Stomach (tissue), 9 donors: ENCODE results near the gene ACSBG1. TPM values are rescaled to one million over a fixed set of nuclear protein-coding genes. Genes with fewer than 3 reads are reported as not detected.

Experiments
- DNase-seq, 2 donors: peaks; one replicate each; pipeline versions ENCODE4 v3.0.0 to v3.0.0-alpha.2; 2013 to 2019
- H3K27ac ChIP-seq, 5 donors: fragments of 200-600 bp in 4 of 5; sonication (generic) in 4 of 5; one replicate each; pipeline ENCODE4 v1.5.1; 2013 to 2019; ENCODE audit warnings: mild to moderate bottlenecking in 1 of 5, moderate library complexity in 1 of 5
- H3K27me3 ChIP-seq, 3 donors: fragments of 200-600 bp; sonication (generic); one replicate each; pipeline ENCODE4 v1.5.1; 2017 to 2019; ENCODE audit warnings: mixed run types in 1 of 3
- H3K36me3 ChIP-seq, 4 donors: fragments of 200-600 bp; sonication (generic); 1 replicate in 3 of 4; 2 replicates in 1 of 4; pipeline ENCODE4 v1.5.1; 2016 to 2019
- H3K4me1 ChIP-seq, 4 donors: fragments of 200-600 bp; sonication (generic); one replicate each; pipeline ENCODE4 v1.5.1; 2016 to 2019
- H3K4me3 ChIP-seq, 4 donors: fragments of 200-600 bp; sonication (generic) in 3 of 4; one replicate each; pipeline ENCODE4 v1.5.1; 2016 to 2019; ENCODE audit warnings: mild to moderate bottlenecking in 1 of 4
- H3K9me3 ChIP-seq, 4 donors: fragments of 200-600 bp; sonication (generic); one replicate each; pipeline ENCODE4 v1.5.1; 2016 to 2019
- CTCF ChIP-seq, 7 experiments: fragments of 450-650 bp in 4 of 7; fragments of 200-600 bp in 3 of 7; sonication (generic) in 3 of 7; IDR thresholded peaks; one replicate each; pipeline ENCODE4 v1.5.1; 2016 to 2019; ENCODE audit warnings: antibody characterized with exemption in 7 of 7, control low read depth in 2 of 7, mild to moderate bottlenecking in 1 of 7
- EP300 ChIP-seq: sonication (generic); formaldehyde crosslinking; IDR thresholded peaks from one replicate; pipeline ENCODE4 v1.6.1; 2017; ENCODE audit warnings: antibody characterized with exemption
- POLR2A ChIP-seq, 4 donors: fragments of 450-650 bp; IDR thresholded peaks; one replicate each; pipeline ENCODE4 v1.6.1; 2016; ENCODE audit warnings: antibody characterized with exemption in 4 of 4, control low read depth in 2 of 4, mild to moderate bottlenecking in 1 of 4, moderate library complexity in 1 of 4
- POLR2AphosphoS5 ChIP-seq, 3 donors: sonication (generic); formaldehyde crosslinking; IDR thresholded peaks; one replicate each; pipeline ENCODE4 v1.6.1; 2016; ENCODE audit warnings: antibody characterized with exemption in 3 of 3
- WGBS, 5 donors: extraction: QIAGEN DNeasy Blood & Tissue Kit in 3 of 5; methylation state at CpG; one replicate each; pipeline versions ENCODE4 v1.1.5 to v1.1.7; 2013 to 2018; 5-methylcytosine and 5-hydroxymethylcytosine counted together
- intact Hi-C: fragments of 100-400 bp; cut with DNase I; formaldehyde crosslinking; loops from one replicate; pipeline ENCODE4 v1.15.1; 2023; ENCODE audit warnings: low total_unique reads
- polyA plus RNA-seq, 3 donors: library from polyadenylated mRNA; stranded (reverse); fragments of 200-250 nt; gene quantifications; one replicate each; pipeline ENCODE4 v1.2.3, GENCODE V29; 2013
- total RNA-seq, 5 donors: library from RNA; depleted of rRNA; stranded (reverse); fragments of >200 nt; gene quantifications; one replicate each; pipeline versions ENCODE4 v1.1.0 to v1.2.3, GENCODE V29; 2014 to 2016
- donor health status: healthy with polysubstance abuse.
- donor health status: Bipolar disorder and iron deficiency.
- donor health status: healthy.

The ACSBG1 gene
- total and polyA plus RNA-seq, 8 donors = under 0.01 to 1.5 (median 0.15) TPM; not detected in 3

GRCh38 chr15:78201281-78202190 is 32.8 kb downstream of the ACSBG1 start:
- 75 to 85% (median 84%) methylated on average over 9 to 10 of the region's 10 CpGs for WGBS, 5 donors
- intact Hi-C loops = no loop called here

GRCh38 chr15:78200276-78200930 is 34.0 kb downstream of the ACSBG1 start:
- peaks cover 0 to 7% (median 0%) of the 10 kb centered on the region in 4 donors for H3K4me1 ChIP-seq
- H3K27me3 ChIP-seq = peaks cover 0 to 6% (median 0%) of the 10 kb centered on the region in 3 donors
- TF ChIP-seq POLR2AphosphoS5 (IDR thresholded peaks at IDR 0.05) (no peak), POLR2A (IDR thresholded peaks at IDR 0.05) (no peak), EP300 (no peak), CTCF (IDR thresholded peaks at IDR 0.05) (no peak)
- H3K4me3 ChIP-seq = no peak overlapping the region
- WGBS, 5 donors = 89 to 96% (median 94%) methylated on average over 10 of the region's 10 CpGs
- DNase-seq = peak in 1 of 2 donors; percentile 19
- H3K36me3 ChIP-seq = no peaks in the 10 kb centered on the region
- H3K9me3 ChIP-seq = no peaks in the 10 kb centered on the region
- intact Hi-C loops = no loop called here
- H3K27ac ChIP-seq = no peak overlapping the region

More at GRCh38 chr15:78201281-78202190, 32.8 kb downstream of the ACSBG1 start:
- TF ChIP-seq POLR2A (IDR thresholded peaks at IDR 0.05) (no peak), EP300 (no peak), CTCF (IDR thresholded peaks at IDR 0.05) (no peak), POLR2AphosphoS5 (IDR thresholded peaks at IDR 0.05) (no peak)
- DNase-seq = peak in 1 of 2 donors; percentile 17
- Histone ChIP-seq H3K27me3 (no peaks in the 10 kb centered on the region), H3K27ac (no peak overlapping the region), H3K9me3 (no peaks in the 10 kb centered on the region), H3K36me3 (no peaks in the 10 kb centered on the region), H3K4me3 (no peak overlapping the region), H3K4me1 (peaks cover 0 to 7% (median 0%) of the 10 kb centered on the region in 4 donors)

GRCh38 chr15:78197632-78198031 is 36.7 kb downstream of the ACSBG1 start:
- 53 to 72% (median 69%) methylated on average over 7 of the region's 7 CpGs for WGBS, 5 donors
- intact Hi-C loops = loop anchor here (5.0 kb wide), 1 partner anchor 85 kb away; no protein-coding TSS in a partner anchor
- peak in 1 of 2 donors; percentile 17 for DNase-seq

More at GRCh38 chr15:78197632-78198031, 36.7 kb downstream of the ACSBG1 start:
- Histone ChIP-seq H3K36me3 (no peaks in the 10 kb centered on the region), H3K27me3 (peaks cover 0 to 6% (median 0%) of the 10 kb centered on the region in 3 donors), H3K4me1 (no peaks in the 10 kb centered on the region), H3K9me3 (no peaks in the 10 kb centered on the region), H3K4me3 (no peak overlapping the region), H3K27ac (no peak overlapping the region)
- TF ChIP-seq CTCF (IDR thresholded peaks at IDR 0.05) = no peak
- no peak for TF ChIP-seq POLR2AphosphoS5 (IDR thresholded peaks at IDR 0.05)
